ENCODE results near the gene SCTR. TPM values are rescaled to one million over a fixed set of nuclear protein-coding genes. Genes with fewer than 3 reads are reported as not detected.

Gene SCTR
- total RNA-seq, 1 experiment from 2014 or later, result not detected

DNA sequence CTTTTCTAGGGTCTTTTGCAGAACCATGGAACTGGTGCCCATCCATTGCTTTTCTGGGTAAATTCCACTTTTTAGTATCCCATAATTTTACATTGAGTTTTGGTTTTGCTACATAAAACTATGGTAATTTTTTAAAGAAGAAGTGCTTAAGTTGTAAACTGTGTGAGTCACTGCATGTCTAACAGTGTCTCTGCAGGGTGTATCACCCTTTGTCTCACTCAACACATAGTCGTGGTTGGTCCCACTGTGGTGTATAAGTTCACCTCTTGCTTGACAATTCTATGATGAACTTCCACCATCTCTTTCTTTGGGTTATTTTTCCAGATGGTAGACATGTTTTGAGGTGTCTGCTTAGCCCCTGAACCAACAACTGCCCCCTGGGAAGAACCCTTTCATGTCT is 10.5 kb downstream of the SCTR start:
- Histone ChIP-seq H3K36me3 (no peaks in the 10 kb centered on the region), H3K4me1 (no peaks in the 10 kb centered on the region), H3K27ac (no peak overlapping the region), H3K27me3 (no peaks in the 10 kb centered on the region), H3K4me3 (no peak overlapping the region), H3K9me3 (replicated peaks) (no peaks in the 10 kb centered on the region)
- no peak for DNase-seq

DNA sequence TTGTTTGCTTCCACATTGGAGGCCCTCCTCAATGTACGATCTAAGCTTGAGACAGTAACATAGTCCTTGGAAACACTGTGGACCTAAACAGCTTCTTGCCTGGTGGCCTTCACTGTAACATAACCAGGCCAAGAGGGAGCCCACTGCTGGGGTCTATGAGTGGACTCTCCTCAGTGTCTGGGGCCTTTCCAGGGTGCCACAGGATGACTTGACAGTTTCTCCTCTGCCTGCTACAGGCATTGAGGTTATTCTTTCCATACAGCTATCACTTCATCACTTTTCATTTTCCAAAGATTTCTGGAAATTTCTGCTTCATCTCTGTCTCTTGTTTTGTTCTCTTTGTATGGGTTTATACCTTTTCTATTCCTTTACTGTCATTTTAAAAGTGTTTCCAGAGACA is 11.3 kb downstream of the SCTR start:
- no peak for DNase-seq

DNA sequence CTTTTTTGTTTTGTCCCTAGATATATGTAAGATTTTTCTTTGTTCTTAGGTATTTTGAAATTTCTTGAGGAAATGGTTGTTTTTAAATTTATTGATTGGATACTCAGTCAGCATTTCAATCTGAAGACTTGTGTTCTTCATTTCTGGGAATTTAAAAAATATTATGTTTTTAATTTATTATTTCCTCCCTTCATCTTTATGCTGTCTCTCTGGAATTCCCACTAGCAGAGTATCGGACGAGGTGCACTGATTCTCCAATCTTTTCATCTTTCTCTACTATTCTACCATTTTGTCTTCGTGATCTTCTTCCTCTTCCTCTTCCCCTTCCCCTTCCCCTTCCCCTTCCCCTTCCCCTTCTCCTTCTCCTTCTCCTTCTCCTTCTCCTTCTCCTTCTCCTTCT is 12.3 kb downstream of the SCTR start:
- H3K4me1 ChIP-seq, result no peaks in the 10 kb centered on the region
- no peak overlapping the region for H3K27ac ChIP-seq
- H3K36me3 ChIP-seq, result no peaks in the 10 kb centered on the region
- no peak overlapping the region for H3K4me3 ChIP-seq
- no peak for DNase-seq
- H3K27me3 ChIP-seq, result no peaks in the 10 kb centered on the region
- no peaks in the 10 kb centered on the region for H3K9me3 ChIP-seq (replicated peaks)

More for the DNA sequence above, 11.3 kb downstream of the SCTR start:
- no peaks in the 10 kb centered on the region for H3K4me1 ChIP-seq
- no peaks in the 10 kb centered on the region for H3K27me3 ChIP-seq
- no peaks in the 10 kb centered on the region for H3K36me3 ChIP-seq
- H3K4me3 ChIP-seq, result no peak overlapping the region
- no peaks in the 10 kb centered on the region for H3K9me3 ChIP-seq (replicated peaks)
- no peak overlapping the region for H3K27ac ChIP-seq

DNA sequence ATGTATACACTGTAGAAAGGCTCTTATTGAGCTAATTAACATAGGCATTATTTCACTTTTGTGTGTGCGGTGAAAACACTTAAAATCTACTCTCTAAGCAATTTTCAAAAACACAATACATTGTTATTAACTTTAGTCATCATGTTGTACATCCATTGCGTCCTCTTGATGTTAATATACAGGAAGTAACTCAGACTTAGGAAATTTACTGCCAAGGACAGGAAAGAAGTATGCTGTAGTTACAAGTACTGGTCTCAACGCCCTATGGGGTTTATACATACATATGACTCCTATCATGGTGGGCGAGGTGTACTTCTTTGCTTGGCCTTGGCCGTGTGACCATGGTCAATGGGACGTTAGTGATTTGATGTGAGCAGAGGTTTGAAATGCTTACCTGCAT is 15.5 kb downstream of the SCTR start:
- DNase-seq, result no peak
- Histone ChIP-seq H3K27me3 (no peaks in the 10 kb centered on the region), H3K4me3 (no peak overlapping the region), H3K36me3 (no peaks in the 10 kb centered on the region), H3K4me1 (no peaks in the 10 kb centered on the region), H3K9me3 (replicated peaks) (no peaks in the 10 kb centered on the region), H3K27ac (no peak overlapping the region)

DNA sequence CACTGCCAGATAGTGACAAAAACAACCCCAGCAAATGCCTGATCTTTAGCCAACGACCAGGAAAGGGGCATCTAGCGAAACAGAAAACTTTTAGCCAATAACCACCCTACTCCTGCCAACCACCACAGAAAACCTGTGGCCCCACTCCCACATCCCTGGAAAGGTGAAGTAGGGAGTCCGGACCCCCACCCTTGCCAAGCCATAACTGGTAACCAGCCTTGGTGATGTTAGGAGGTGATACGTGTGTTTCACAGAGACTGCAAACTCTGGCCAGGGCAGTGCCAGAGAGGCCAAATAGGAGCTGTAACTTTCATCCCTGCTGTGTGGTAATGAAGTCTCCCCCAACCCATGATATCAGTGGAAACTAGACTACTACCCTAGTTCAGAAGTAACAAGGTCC is 27.6 kb downstream of the SCTR start:
- H3K36me3 ChIP-seq, result no peaks in the 10 kb centered on the region
- no peaks in the 10 kb centered on the region for H3K27me3 ChIP-seq
- no peak for DNase-seq

DNA sequence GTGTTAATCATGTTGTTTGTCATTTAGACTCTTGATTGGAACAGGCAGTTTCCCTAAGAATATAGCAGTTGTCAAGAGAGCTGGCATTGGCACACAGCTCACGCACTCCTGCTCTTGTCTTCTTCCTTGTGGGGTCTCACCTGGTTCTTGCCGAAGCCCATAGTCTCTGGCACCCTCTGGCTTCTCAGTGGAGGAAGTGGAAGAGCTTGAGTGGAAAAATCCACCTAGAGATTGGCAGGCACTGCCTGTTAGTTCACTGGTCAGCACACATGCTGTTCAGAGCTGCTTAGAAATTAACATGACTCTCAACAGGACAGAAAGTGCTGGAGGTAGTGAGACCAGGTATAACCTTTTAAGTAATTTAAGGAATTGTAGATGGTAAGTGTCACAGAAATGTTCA is 28.3 kb downstream of the SCTR start:
- Histone ChIP-seq H3K4me1 (peaks cover 7% of the 10 kb centered on the region; the same call in 1 of the 2 replicates), H3K9me3 (replicated peaks) (no peaks in the 10 kb centered on the region), H3K36me3 (no peaks in the 10 kb centered on the region), H3K27me3 (no peaks in the 10 kb centered on the region), H3K4me3 (no peak overlapping the region), H3K27ac (no peak overlapping the region)
- no peak for DNase-seq

More for the DNA sequence above, 27.6 kb downstream of the SCTR start:
- Histone ChIP-seq H3K4me3 (no peak overlapping the region), H3K9me3 (replicated peaks) (no peaks in the 10 kb centered on the region), H3K27ac (no peak overlapping the region), H3K4me1 (peaks cover 4% of the 10 kb centered on the region; the same call in 1 of the 2 replicates)

DNA sequence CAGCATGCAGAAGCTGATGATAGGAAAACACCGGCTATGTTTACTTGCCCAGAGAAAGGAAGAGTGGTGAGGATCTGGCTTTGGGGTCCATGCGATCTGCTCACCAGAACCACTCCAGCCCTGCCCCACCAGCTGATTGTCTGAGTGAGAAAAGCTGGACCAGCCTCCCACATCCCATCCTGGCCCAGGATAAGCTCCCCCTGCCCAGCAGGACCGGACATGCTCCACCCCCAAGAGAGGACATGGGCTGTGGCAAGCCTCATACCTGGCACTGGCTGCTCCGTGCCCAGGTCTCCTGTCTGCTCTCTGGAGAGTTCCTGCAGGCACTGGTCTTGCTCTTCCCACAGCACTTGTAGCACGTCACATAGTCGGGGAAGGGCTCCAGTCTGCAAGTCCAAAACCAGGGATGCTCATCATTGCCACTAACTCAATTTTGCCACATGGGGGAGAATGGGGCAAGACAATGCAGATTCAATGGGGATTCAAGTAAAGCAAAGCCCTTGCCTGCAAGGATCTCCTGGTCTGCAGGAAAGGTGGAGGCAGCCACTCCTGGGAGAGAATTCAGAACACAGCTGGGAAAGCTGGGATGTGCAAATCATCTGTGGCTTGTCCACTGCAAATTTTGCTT is 30.0 kb downstream of the SCTR start:
- DNase-seq, result no peak
- Histone ChIP-seq H3K36me3 (no peaks in the 10 kb centered on the region), H3K4me3 (no peak overlapping the region), H3K27ac (no peak overlapping the region), H3K9me3 (replicated peaks) (no peaks in the 10 kb centered on the region), H3K4me1 (peaks cover 8% of the 10 kb centered on the region; the same call in 1 of the 2 replicates), H3K27me3 (no peaks in the 10 kb centered on the region)

DNA sequence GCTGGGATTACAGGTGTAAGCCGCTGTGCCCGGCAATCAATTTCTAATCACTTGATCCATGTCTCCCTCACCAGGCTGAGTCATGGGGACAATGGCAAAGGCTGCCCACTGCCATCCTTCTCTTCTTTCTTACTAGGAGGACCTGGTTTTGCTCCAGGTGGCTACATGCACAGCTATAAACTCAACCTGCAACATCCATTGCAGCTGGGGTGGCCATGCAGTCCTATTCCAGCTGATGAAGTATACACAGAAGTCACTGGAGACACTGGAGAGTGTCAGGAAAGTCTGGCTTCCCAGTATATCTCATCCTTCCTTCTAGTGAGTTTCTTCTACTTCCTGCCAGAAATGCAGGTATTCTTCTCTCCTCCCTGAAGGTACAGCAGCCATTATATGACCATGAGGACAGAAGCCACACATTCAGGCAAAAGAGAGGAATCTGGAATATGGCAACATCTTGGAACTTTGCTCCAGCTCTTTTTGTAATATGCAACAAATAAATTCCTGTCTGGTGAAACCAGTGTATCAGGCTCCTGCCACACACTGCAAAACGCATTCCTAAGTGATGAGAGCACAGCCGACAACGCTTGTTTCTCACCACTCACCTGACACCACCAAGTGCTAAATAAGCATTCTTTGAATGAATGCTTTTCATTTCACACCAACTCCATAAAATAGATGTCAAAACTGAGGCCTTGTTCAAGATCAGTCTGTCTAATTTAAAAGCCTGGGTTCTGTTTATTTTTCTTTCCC is 32.3 kb downstream of the SCTR start:
- H3K27me3 ChIP-seq, result no peaks in the 10 kb centered on the region
- DNase-seq, result peak in 1 of 2 experiments; percentile 35
- no peak overlapping the region for H3K27ac ChIP-seq
- H3K4me1 ChIP-seq, result peaks cover 8% of the 10 kb centered on the region; the same call in 1 of the 2 replicates
- H3K4me3 ChIP-seq, result no peak overlapping the region
- H3K36me3 ChIP-seq, result no peaks in the 10 kb centered on the region
- no peaks in the 10 kb centered on the region for H3K9me3 ChIP-seq (replicated peaks)

DNA sequence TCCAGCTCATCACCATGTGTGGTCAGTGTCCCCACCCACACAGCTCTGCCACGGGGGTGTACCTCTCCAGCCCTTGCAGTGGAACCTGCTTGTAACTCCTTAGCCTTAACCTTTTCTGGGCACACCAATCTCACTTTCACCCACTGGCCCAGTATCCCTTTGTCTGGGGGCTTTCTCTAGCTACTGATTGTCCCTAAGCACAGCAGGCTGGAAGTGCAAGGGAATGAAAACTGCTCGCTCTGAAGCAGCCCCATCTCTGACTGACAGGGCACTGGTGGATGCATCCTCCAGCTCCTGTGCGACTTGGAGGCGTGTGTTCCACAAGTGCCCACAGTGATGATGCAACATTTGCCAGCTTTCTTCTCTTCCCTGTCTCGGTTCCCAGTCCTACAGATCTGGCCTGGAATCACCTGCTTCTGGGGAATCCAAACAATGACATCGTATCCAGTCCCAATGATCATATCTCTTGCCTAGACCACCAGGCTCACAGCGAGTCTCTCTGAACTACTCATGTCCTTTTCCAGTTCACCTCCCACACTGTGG is 33.6 kb downstream of the SCTR start:
- no peaks in the 10 kb centered on the region for H3K36me3 ChIP-seq
- peaks cover 10% of the 10 kb centered on the region; the same call in 1 of the 2 replicates for H3K4me1 ChIP-seq
- no peak for DNase-seq
- H3K9me3 ChIP-seq (replicated peaks), result no peaks in the 10 kb centered on the region
- no peak overlapping the region for H3K27ac ChIP-seq
- H3K27me3 ChIP-seq, result no peaks in the 10 kb centered on the region
- H3K4me3 ChIP-seq, result no peak overlapping the region

DNA sequence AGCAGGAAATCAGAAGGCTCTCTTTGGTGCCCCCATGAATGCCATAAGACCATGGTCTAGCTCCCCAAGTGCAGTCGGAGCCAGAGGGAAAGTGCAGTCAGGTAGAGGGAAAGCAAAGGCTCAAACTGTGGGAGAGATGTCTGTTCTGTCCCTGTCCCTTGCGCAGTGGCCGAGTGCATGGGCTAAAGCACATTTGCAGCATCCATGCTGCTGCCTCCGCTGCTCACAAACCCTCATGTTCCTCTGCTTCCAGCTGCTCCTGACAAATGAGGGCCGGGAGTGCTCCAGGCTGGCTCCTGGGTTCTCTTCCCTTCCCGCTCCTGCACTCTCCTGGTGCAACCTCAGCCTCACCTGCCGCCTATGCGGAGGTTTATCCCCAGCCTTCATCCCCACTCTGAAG is 34.2 kb downstream of the SCTR start:
- no peaks in the 10 kb centered on the region for H3K36me3 ChIP-seq
- peaks cover 16% of the 10 kb centered on the region for H3K4me1 ChIP-seq
- DNase-seq, result no peak
- H3K9me3 ChIP-seq (replicated peaks), result no peaks in the 10 kb centered on the region
- H3K27ac ChIP-seq, result no peak overlapping the region
- H3K4me3 ChIP-seq, result no peak overlapping the region
- H3K27me3 ChIP-seq, result no peaks in the 10 kb centered on the region

DNA sequence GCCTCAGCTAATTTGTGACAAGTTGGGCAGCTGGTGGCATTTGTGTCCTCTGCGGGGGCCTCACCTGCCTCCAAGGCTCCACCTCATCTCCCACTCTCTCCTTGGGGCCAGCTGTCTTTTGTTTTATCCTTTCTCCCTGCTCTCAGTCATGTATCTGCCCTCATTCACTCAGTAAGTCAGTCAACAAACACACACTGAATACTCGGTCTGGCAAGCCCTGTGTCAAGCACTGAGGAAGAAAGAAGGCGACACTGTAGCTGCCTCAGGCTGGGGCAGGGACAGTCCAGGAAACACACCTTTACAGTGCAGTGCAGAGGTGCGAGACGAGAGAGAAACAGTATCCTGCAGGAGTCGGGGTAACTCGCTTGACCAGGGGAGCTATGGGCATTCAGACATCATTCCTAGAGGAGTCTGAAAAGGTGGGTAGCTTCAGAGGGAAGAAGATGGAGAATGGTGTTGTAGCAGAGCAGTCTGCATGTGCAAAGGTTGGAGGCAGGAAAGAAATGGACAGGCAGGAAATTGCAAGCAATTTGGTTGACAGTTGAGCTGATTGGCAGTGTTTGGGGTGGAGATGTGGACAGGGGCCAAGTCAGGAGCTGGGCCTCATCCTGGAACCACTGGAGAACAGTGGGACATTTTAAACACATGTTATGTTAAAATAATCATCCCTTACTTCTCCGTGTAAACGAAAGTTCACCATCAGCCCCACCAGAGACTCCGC is 34.9 kb downstream of the SCTR start:
- H3K9me3 ChIP-seq (replicated peaks), result no peaks in the 10 kb centered on the region
- no peak overlapping the region for H3K27ac ChIP-seq
- H3K4me3 ChIP-seq, result no peak overlapping the region
- peaks cover 22% of the 10 kb centered on the region for H3K4me1 ChIP-seq
- no peak for DNase-seq
- H3K36me3 ChIP-seq, result no peaks in the 10 kb centered on the region
- no peaks in the 10 kb centered on the region for H3K27me3 ChIP-seq

DNA sequence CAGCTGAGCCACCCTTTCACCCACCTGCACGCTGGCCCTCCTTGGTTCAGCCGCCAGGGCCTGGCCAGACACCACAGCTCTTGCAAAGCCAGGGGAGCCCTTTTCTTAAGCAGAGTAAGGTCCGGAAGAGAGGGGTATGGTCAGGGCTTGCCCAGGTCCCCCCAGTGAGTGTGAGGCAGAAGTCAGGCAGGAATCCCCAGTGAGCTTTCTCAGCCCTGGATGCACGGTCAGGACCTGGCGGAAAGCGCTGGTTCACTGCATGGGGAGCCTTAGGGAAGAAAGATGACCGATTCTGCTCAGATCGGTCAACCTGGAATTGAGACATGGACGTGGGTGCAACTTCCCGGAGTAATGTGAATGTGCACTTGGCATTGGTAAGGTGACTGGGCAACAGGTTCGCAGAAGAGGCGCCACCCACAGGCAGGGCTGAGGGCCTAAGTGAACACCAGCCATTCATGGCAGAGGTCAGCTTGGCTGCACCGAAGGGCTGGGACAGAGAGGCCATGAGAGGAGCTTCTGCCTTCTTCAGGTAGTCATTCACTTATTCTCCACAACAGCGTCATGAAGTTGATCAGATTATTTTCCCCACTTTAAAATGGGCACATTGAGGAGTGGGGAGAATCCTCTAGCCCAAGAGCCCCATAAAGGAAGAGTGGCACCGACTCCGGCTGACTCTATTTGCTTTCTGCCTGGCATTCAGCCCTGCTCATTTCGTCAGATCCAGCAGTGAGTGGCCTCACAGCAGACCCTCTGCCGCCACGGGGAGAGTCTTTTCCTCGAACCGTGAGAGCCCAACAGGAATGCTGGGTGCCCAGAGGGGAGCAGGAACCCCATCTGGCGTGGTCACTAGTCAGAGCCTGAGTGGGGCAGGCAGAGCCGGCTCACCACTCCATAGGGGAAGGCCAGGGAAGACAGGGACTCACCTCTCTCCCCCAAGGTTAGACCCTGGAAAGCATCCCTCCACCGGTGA is 35.8 kb downstream of the SCTR start:
- H3K27me3 ChIP-seq, result no peaks in the 10 kb centered on the region
- no peaks in the 10 kb centered on the region for H3K36me3 ChIP-seq
- H3K4me1 ChIP-seq, result peaks cover 22% of the 10 kb centered on the region
- H3K4me3 ChIP-seq, result no peak overlapping the region
- no peak overlapping the region for H3K27ac ChIP-seq
- H3K9me3 ChIP-seq (replicated peaks), result no peaks in the 10 kb centered on the region
- DNase-seq, result no peak

DNA sequence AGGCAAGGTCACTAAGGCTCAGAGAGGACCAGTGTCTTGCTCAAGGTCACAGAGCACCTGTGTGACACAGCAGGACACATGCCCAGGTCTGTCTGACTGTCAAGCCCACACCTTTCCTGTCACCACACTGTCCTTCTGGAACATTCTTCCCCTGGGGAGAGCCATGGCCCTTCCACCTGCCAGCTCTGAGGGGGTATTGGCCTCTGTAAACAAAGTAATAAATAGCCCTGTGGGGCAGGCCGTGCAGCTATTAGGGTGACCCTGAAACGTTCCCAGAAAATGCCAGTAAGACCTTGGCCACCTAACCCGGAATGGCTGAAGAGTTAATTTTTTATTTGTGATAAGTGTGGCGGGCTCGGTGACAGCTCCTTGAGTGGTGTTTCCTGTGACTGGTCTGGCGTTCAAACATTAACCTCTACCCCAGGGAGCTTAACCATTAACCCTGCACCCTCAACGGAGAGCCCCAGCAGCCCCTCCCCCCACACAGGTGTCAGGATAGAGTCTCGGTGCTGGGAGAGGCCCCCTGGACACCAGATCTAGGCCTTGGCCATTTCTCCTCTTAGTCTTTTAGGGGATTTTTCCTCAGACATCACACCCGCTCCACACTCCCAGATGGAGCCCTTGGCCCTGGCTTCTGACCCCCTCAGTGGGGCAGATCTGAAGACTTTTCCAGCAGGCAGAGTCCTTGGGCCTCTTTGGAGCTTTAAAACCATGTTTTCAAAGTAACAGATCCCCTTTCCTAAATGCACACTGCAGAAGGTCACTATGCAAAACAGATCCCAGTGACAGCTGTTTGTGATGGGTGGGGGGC is 36.6 kb downstream of the SCTR start:
- Histone ChIP-seq H3K9me3 (replicated peaks) (no peaks in the 10 kb centered on the region), H3K27me3 (no peaks in the 10 kb centered on the region), H3K27ac (no peak overlapping the region), H3K4me1 (peaks cover 22% of the 10 kb centered on the region), H3K4me3 (no peak overlapping the region), H3K36me3 (no peaks in the 10 kb centered on the region)
- DNase-seq, result no peak

Measured in SJCRH30 (cell line).